VCaP (cell line): ENCODE data around the gene NUAK2.

ENCODE experiments used
- H3K27ac ChIP-seq: fragments of 450-650 bp; 2 replicates; pipeline ENCODE4 v1.5.1; 2017
- CTCF ChIP-seq: fragments of 450-650 bp; conservative IDR thresholded peaks from 2 replicates; pipeline ENCODE4 v1.5.1; 2017; ENCODE audit warnings: mild to moderate bottlenecking, moderate library complexity

Gene NUAK2

GRCh38 chr1:205291596-205291995 lies 29.9 kb downstream of the NUAK2 start:
- no peak overlapping the region for H3K27ac ChIP-seq
- no peak for TF ChIP-seq CTCF

GRCh38 chr1:205287767-205288559 lies 33.6 kb downstream of the NUAK2 start:
- TF ChIP-seq CTCF = no peak
- no peak overlapping the region for H3K27ac ChIP-seq

GRCh38 chr1:205287076-205287475 lies 34.5 kb downstream of the NUAK2 start:
- H3K27ac ChIP-seq = no peak overlapping the region
- TF ChIP-seq CTCF = no peak

DNA sequence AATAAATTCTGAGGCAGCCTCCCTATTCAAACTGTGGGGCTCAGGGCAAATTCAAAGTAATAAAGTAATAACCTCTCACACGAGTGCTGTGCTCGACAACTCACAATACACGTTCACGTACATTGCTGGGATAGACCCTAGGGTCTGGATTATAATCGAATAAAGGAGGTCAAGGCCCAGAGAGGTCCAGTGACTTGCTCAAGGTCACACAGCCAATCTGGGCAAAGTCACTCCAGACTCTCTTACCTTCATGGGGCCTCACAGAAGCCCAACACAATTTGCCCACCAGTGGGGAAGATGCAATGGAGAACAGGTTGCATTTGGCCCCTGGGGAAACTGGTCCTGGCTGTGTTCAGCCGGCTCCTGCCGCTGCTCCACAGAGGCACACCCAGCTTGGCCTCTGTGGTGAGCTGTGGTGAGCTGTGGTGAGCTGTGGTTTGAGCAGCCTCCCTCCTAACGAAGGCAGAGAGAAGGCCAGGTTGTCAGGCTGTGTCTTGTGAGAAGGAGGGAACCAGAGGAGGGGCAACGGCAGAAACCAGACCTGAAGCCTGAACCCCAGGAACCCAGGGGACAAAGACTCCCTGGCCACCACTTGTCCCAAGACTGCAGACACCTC lies 35.1 kb downstream of the NUAK2 start:
- no peak for TF ChIP-seq CTCF
- H3K27ac ChIP-seq = no peak overlapping the region

- TF ChIP-seq CTCF = no peak
- no peak overlapping the region for H3K27ac ChIP-seq
Measured at GRCh38 chr1:205285381-205286101, 36.0 kb downstream of the NUAK2 start.

- no peak for TF ChIP-seq CTCF
- no peak overlapping the region for H3K27ac ChIP-seq
Measured at GRCh38 chr1:205284420-205285144, 37.0 kb downstream of the NUAK2 start.
